ENCODE data around the gene CAPZA1. TPM values are rescaled to one million over a fixed set of nuclear protein-coding genes. Genes with fewer than 3 reads are reported as not detected.
"Not testable (repeated sequence)": the region's sequence is repeated elsewhere in the genome, so short reads cannot be mapped to it uniquely, and the experiment has no call there.

CAPZA1 gene
- total RNA-seq, 1 experiment from 2014 or later = 108 TPM

DNA sequence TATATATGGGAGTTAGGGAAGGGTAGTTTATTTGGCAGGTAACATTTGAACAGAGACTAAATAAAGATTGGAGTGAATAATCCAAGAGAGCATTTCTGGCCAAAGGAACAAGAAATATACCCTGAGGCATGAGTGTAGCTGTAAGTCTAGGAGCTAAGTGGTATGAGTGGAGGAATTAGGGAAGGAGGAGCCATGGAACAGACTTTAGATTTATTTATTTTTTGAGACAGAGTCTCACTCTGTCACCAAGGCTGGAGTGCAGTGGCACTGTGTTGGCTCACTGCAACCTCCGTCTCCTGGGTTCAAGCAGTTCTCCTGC is 18.4 kb downstream of the CAPZA1 start:
- peaks cover 0 to 7% of the 10 kb centered on the region in 2 experiments; a peak in 2 of 4 replicates for H3K4me1 Mint-ChIP-seq

GRCh38 chr1:112640437-112640836 is 20.8 kb downstream of the CAPZA1 start:
- H3K9ac ChIP-seq (ENCODE audit: extremely low read depth, insufficient read length, low read length); H3K27ac ChIP-seq (ENCODE audit: insufficient read length, low read depth, low read length); H3K4ac ChIP-seq (ENCODE audit: low read depth, low read length); H3K9me3 ChIP-seq (ENCODE audit: control insufficient read depth, low read depth, low read length); H2AK5ac ChIP-seq (ENCODE audit: insufficient read length, low read length); H3K27me3 Mint-ChIP-seq (ENCODE audit: low read depth); H3K14ac ChIP-seq (ENCODE audit: insufficient read depth, low read length); H3K18ac ChIP-seq (ENCODE audit: insufficient read length, low read depth, low read length); H2BK120ac ChIP-seq (ENCODE audit: low read depth, low read length, poor library complexity, severe bottlenecking); H3K27me3 ChIP-seq (ENCODE audit: insufficient read depth, low read length); H3K79me1 ChIP-seq (ENCODE audit: insufficient read depth, low read depth, low read length, poor library complexity, severe bottlenecking); H2BK12ac ChIP-seq (ENCODE audit: insufficient read length, low read depth, low read length); H4K20me1 ChIP-seq (ENCODE audit: control insufficient read depth, insufficient read depth, insufficient read length); H3K79me2 ChIP-seq (ENCODE audit: insufficient read depth, low read length); H3K4me2 ChIP-seq (ENCODE audit: insufficient read depth, insufficient read length, low read length); H4K91ac ChIP-seq (ENCODE audit: insufficient read length, low read depth, low read length); H4K8ac ChIP-seq (replicated peaks; ENCODE audit: insufficient read length, low read depth, low read length); H3K4me1 Mint-ChIP-seq; H2AFZ ChIP-seq (ENCODE audit: low read length); H4K5ac ChIP-seq (ENCODE audit: insufficient read length, low read depth, low read length); H2BK5ac ChIP-seq (ENCODE audit: insufficient read length, low read length); H3K23ac ChIP-seq (ENCODE audit: insufficient read length, low read depth, low read length); H3T11ph ChIP-seq (ENCODE audit: low read length); H3K4me3 Mint-ChIP-seq; DNase-seq; H3K27ac Mint-ChIP-seq; H3K56ac ChIP-seq (ENCODE audit: insufficient read length, low read depth, low read length); H3K23me2 ChIP-seq (ENCODE audit: insufficient read length, low read depth, low read length, poor library complexity, severe bottlenecking); H2BK20ac ChIP-seq (ENCODE audit: low read depth, low read length, poor library complexity, severe bottlenecking); H3K9me3 Mint-ChIP-seq; H3K4me1 ChIP-seq (ENCODE audit: insufficient read depth, low read length); H2BK15ac ChIP-seq (ENCODE audit: low read depth, low read length): not testable (repeated sequence)
- no CpG with 5 or more reads among the region's 23 CpGs for WGBS (ENCODE audit: extremely low coverage, insufficient read length, low lambda C conversion rate)
- H3K36me3 Mint-ChIP-seq (ENCODE audit: insufficient read depth in 1 of 3, low read depth in 3 of 3) = peaks cover 11 to 21% (median 12%) of the 10 kb centered on the region in 3 experiments

More for the DNA sequence above, 18.4 kb downstream of the CAPZA1 start:
- Histone ChIP-seq H3K79me2 (ENCODE audit: insufficient read depth, low read length) (peaks cover 6% of the 10 kb centered on the region; the same call in 1 of the 2 replicates), H3K4me1 (ENCODE audit: insufficient read depth, low read length) (no peaks in the 10 kb centered on the region), H3K56ac (ENCODE audit: insufficient read length, low read depth, low read length) (no peak overlapping the region), H3K4ac (ENCODE audit: low read depth, low read length) (no peak overlapping the region), H2BK15ac (ENCODE audit: low read depth, low read length) (no peak overlapping the region), H2BK12ac (ENCODE audit: insufficient read length, low read depth, low read length) (no peak overlapping the region), H3K4me2 (ENCODE audit: insufficient read depth, insufficient read length, low read length) (no peak overlapping the region), H2AK5ac (ENCODE audit: insufficient read length, low read length) (no peak overlapping the region), H3K18ac (ENCODE audit: insufficient read length, low read depth, low read length) (no peak overlapping the region), H3K23ac (ENCODE audit: insufficient read length, low read depth, low read length) (no peak overlapping the region), H2BK120ac (ENCODE audit: low read depth, low read length, poor library complexity, severe bottlenecking) (no peak overlapping the region), H3K14ac (ENCODE audit: insufficient read depth, low read length) (no peak overlapping the region), H4K91ac (ENCODE audit: insufficient read length, low read depth, low read length) (no peak overlapping the region), H3K79me1 (ENCODE audit: insufficient read depth, low read depth, low read length, poor library complexity, severe bottlenecking) (no peaks in the 10 kb centered on the region), H2BK5ac (ENCODE audit: insufficient read length, low read length) (no peak overlapping the region), H3K27ac (ENCODE audit: insufficient read length, low read depth, low read length) (no peak overlapping the region), H3T11ph (ENCODE audit: low read length) (no peak overlapping the region), H4K8ac (replicated peaks; ENCODE audit: insufficient read length, low read depth, low read length) (no peak overlapping the region), H2AFZ (ENCODE audit: low read length) (no peak overlapping the region), H3K9ac (ENCODE audit: extremely low read depth, insufficient read length, low read length) (no peak overlapping the region), H3K23me2 (ENCODE audit: insufficient read length, low read depth, low read length, poor library complexity, severe bottlenecking) (no peaks in the 10 kb centered on the region), H2BK20ac (ENCODE audit: low read depth, low read length, poor library complexity, severe bottlenecking) (no peak overlapping the region), H4K20me1 (ENCODE audit: control insufficient read depth, insufficient read depth, insufficient read length) (no peaks in the 10 kb centered on the region), H3K27me3 (ENCODE audit: insufficient read depth, low read length) (no peaks in the 10 kb centered on the region), H3K9me3 (ENCODE audit: control insufficient read depth, low read depth, low read length) (no peaks in the 10 kb centered on the region), H4K5ac (ENCODE audit: insufficient read length, low read depth, low read length) (no peak overlapping the region)
- peaks cover 8 to 11% (median 9%) of the 10 kb centered on the region in 3 experiments for H3K36me3 Mint-ChIP-seq (ENCODE audit: insufficient read depth in 1 of 3, low read depth in 3 of 3)
- H3K27me3 Mint-ChIP-seq (ENCODE audit: low read depth) = no peaks in the 10 kb centered on the region
- H3K4me3 Mint-ChIP-seq = no peak overlapping the region
- TF ChIP-seq CTCF (conservative IDR thresholded peaks at IDR 0.05) = no peak
- H3K9me3 Mint-ChIP-seq = peaks cover 5 to 7% of the 10 kb centered on the region in 2 experiments; a peak in 3 of 5 replicates
- WGBS (ENCODE audit: extremely low coverage, insufficient read length, low lambda C conversion rate) = no CpG with 5 or more reads among the region's 1 CpG
- peak overlapping the region in 1 of 3 experiments; percentile 27; a peak in 1 of 7 replicates for H3K27ac Mint-ChIP-seq
- DNase-seq = no peak

Data from H9 (cell line).